OCI-LY7 (cell line): ENCODE data around the gene RPL35. TPM values are rescaled to one million over a fixed set of nuclear protein-coding genes. Genes with fewer than 3 reads are reported as not detected.

Source experiments
- BruUV-seq: library from RNA; stranded (reverse); fragments of 400-500 nt; replicated peaks from 2 replicates; lab custom pipeline; 2021; lab: Mats Ljungman, UMichigan
- CTCF ChIA-PET: fragments of 300-600 bp; sonication (Branson Sonifier 250); formaldehyde crosslinking; loops from one replicate; lab custom pipeline; 2022; ENCODE audit warnings: antibody characterized with exemption; ENCODE audit not compliant: unreplicated experiment; lab: Charles Lee
- POLR2A ChIA-PET: fragments of 300-600 bp; sonication (Branson Sonifier 250); formaldehyde crosslinking; loops from one replicate; lab custom pipeline; 2022; ENCODE audit warnings: antibody characterized with exemption; lab: Charles Lee
- DNase-seq: peaks from one replicate; pipeline ENCODE4 v3.0.0-alpha.2; 2015; ENCODE audit warnings: low spot score
- H2AFZ ChIP-seq: fragments of 200-600 bp; sonication (generic), shearing (Covaris generic); 2 replicates; pipeline ENCODE4 v1.6.1; 2014; ENCODE audit warnings: mild to moderate bottlenecking, antibody characterized with exemption, low read length, moderate library complexity
- H3K27ac ChIP-seq: fragments of 200-600 bp; sonication (generic); 2 replicates; pipeline ENCODE4 v1.5.1; 2014; ENCODE audit warnings: mixed run types, low read depth, mild to moderate bottlenecking, moderate library complexity, low read length, inconsistent platforms; ENCODE audit not compliant: poor library complexity, severe bottlenecking
- H3K36me3 ChIP-seq: fragments of 200-600 bp; sonication (generic); 2 replicates; pipeline ENCODE4 v1.6.1; 2014; ENCODE audit warnings: mild to moderate bottlenecking, antibody characterized with exemption, low read length, moderate library complexity, mixed read lengths; ENCODE audit not compliant: insufficient read depth
- H3K4me1 ChIP-seq: fragments of 200-600 bp; sonication (generic); 2 replicates; pipeline ENCODE4 v1.5.1; 2014; ENCODE audit warnings: mild to moderate bottlenecking, low read length; ENCODE audit not compliant: insufficient read depth, poor library complexity, severe bottlenecking
- H3K4me2 ChIP-seq: fragments of 200-600 bp; sonication (generic); 2 replicates; pipeline ENCODE4 v1.6.1; 2014; ENCODE audit warnings: mild to moderate bottlenecking, low read length
- H3K4me3 ChIP-seq: fragments of 200-600 bp; sonication (generic); 2 replicates; pipeline ENCODE4 v1.5.1; 2014; ENCODE audit warnings: mild to moderate bottlenecking, low read depth, low read length; ENCODE audit not compliant: poor library complexity, severe bottlenecking
- H3K79me2 ChIP-seq: fragments of 200-600 bp; sonication (generic); 2 replicates; pipeline ENCODE4 v1.6.1; 2016; ENCODE audit warnings: low read depth, mild to moderate bottlenecking, low read length, moderate library complexity, mixed read lengths; ENCODE audit not compliant: insufficient read depth
- H3K9me2 ChIP-seq: fragments of 200-600 bp; sonication (generic); 2 replicates; pipeline ENCODE4 v1.6.1; 2016; ENCODE audit warnings: mild to moderate bottlenecking, low read length, mixed read lengths; ENCODE audit not compliant: insufficient read depth
- H3K9me3 ChIP-seq: fragments of 200-600 bp; sonication (generic); 2 replicates; pipeline ENCODE4 v1.6.1; 2014; ENCODE audit warnings: mild to moderate bottlenecking, mixed run types, low read length, mixed read lengths
- H4K20me1 ChIP-seq: fragments of 200-600 bp; sonication (generic); 2 replicates; pipeline ENCODE4 v1.6.1; 2014; ENCODE audit warnings: mild to moderate bottlenecking, antibody characterized with exemption, low read length, moderate library complexity, mixed read lengths; ENCODE audit not compliant: insufficient read depth
- EZH2phosphoT487 ChIP-seq: fragments of 200-600 bp; sonication (generic); IDR thresholded peaks from 2 replicates; pipeline ENCODE4 v1.6.1; 2018; ENCODE audit warnings: low read depth, borderline replicate concordance, mild to moderate bottlenecking, mixed run types, antibody characterized with exemption, low read length, moderate library complexity, mixed read lengths
- intact Hi-C: fragments of 100-400 bp; cut with micrococcal nuclease; formaldehyde crosslinking; loops from one replicate; pipeline ENCODE4 v1.10.0; 2022; ENCODE audit not compliant: unreplicated experiment
- total RNA-seq, 2 experiments: library from RNA; depleted of rRNA in 1 of 2; stranded (reverse); fragments of >200 nt in 1 of 2; shearing (Covaris generic) in 1 of 2; gene quantifications; 2 replicates each; pipeline ENCODE4 v1.2.3, GENCODE V29; 2014 to 2022
- TF ChIP-seq, protein P1 (sequence below): fragments of 200-600 bp; sonication (generic); conservative IDR thresholded peaks from 2 replicates; pipeline ENCODE4 v1.5.1; 2014; ENCODE audit warnings: mild to moderate bottlenecking, antibody characterized with exemption, low read length, moderate library complexity, mixed read lengths

RPL35 gene
- total RNA-seq, 2 experiments from 2014 or later = 1,713 to 6,190 TPM

DNA sequence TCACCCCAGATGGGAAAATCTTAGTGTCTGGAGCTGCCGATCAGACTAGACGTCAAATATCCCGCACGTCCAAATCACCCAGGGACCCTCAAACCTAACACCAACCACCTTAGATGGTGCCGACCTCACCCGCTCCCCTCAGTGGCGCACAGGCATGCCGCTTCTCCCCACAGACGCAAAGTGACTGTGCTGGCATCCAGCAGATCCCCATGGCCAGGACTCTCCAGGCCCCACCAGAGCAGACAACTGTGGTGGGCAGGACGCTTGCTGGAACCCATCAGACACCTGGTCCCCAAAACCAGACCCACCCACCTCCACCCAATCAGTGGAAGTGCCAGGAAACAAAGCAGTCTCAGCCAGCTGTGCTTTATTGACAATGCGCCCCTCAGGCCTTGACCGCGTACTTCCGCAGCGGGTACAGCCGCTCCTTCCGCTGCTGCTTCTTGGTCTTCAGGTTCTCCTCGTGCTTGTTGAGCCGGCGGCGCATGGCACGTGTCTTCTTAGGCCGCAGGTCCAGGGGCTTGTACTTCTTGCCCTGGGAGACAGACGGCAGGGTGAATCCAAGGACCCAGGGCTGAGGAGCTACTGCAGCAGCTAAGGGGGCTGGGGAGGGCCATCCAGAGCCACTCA, 4.1 kb downstream of the RPL35 start:
- ChIA-PET POLR2A (no interaction called here), CTCF (no interaction called here)
- no peak for DNase-seq

DNA sequence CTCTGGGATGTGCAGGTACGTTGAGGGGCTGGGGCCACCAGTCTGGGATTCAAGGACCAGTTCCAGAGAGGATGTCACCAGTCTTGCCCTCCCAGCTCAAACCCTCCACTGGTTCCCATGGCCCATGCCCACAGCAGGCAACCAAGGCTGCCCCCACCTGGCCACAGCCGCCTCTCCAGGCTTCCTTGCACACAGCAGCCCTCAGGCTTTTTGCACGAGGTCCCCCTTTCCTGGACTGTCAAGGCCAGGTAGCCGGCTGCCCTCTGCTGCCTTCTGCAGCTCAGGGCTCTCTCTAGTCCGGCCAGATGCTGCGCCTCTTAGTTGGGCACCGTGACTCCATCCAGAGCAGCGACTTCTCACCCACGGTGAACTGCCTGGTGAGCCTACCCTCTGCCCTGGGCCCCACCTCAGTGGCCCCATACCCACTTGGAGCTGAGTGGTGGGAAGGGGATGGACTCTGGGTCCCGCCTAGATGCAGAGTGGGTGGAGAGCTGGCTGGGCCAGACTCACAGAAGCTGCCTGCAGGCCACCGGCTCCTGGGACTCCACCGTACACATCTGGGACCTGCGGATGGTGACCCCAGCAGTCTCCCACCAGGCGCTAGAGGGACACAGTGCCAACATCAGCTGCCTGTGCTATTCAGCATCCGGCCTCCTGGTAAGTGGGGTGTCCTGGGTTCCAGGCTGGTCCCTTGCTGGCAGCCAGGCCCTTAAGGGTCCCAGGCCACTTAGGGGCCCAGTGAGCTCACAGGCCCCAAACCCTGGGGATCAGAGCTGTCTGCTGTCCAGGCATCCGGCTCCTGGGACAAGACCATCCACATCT, 5.6 kb downstream of the RPL35 start:
- TF ChIP-seq, protein P1, sequence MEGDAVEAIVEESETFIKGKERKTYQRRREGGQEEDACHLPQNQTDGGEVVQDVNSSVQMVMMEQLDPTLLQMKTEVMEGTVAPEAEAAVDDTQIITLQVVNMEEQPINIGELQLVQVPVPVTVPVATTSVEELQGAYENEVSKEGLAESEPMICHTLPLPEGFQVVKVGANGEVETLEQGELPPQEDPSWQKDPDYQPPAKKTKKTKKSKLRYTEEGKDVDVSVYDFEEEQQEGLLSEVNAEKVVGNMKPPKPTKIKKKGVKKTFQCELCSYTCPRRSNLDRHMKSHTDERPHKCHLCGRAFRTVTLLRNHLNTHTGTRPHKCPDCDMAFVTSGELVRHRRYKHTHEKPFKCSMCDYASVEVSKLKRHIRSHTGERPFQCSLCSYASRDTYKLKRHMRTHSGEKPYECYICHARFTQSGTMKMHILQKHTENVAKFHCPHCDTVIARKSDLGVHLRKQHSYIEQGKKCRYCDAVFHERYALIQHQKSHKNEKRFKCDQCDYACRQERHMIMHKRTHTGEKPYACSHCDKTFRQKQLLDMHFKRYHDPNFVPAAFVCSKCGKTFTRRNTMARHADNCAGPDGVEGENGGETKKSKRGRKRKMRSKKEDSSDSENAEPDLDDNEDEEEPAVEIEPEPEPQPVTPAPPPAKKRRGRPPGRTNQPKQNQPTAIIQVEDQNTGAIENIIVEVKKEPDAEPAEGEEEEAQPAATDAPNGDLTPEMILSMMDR = peak; percentile 66
- no peak for TF ChIP-seq EZH2phosphoT487
- H3K9me2 ChIP-seq = no peaks in the 10 kb centered on the region
- BruUV-seq = no TSS peak

More for the DNA sequence above, 4.1 kb downstream of the RPL35 start:
- Histone ChIP-seq H3K4me1 (peaks cover 30% of the 10 kb centered on the region), H3K9me2 (no peaks in the 10 kb centered on the region), H3K4me3 (no peak overlapping the region), H4K20me1 (peaks cover 25% of the 10 kb centered on the region), H3K79me2 (peaks cover 32% of the 10 kb centered on the region), H3K9me3 (no peaks in the 10 kb centered on the region), H2AFZ (no peak overlapping the region), H3K4me2 (no peak overlapping the region), H3K36me3 (peaks cover 57% of the 10 kb centered on the region), H3K27ac (no peak overlapping the region)
- intact Hi-C loops = loop anchor here (10.0 kb wide), 1 partner anchor 517 kb away; no protein-coding TSS in a partner anchor
- TF ChIP-seq EZH2phosphoT487 = no peak
- TF ChIP-seq, protein P1 = no peak
- no TSS peak for BruUV-seq

More for the DNA sequence above, 5.6 kb downstream of the RPL35 start:
- H3K4me2 ChIP-seq = no peak overlapping the region
- peaks cover 52% of the 10 kb centered on the region for H3K36me3 ChIP-seq
- POLR2A ChIA-PET = no interaction called here
- no peak overlapping the region for H3K4me3 ChIP-seq
- CTCF ChIA-PET = no interaction called here
- peaks cover 25% of the 10 kb centered on the region for H3K79me2 ChIP-seq
- no peaks in the 10 kb centered on the region for H3K9me3 ChIP-seq
- H2AFZ ChIP-seq = no peak overlapping the region
- no peak overlapping the region for H3K27ac ChIP-seq
- H4K20me1 ChIP-seq = peaks cover 24% of the 10 kb centered on the region
- intact Hi-C loops = loop anchor here (10.0 kb wide), 1 partner anchor 519 kb away; no protein-coding TSS in a partner anchor
- peaks cover 32% of the 10 kb centered on the region for H3K4me1 ChIP-seq
- peak; percentile 51 for DNase-seq
